Retinal pigment epithelial cell (primary cell): ENCODE results near the gene LRG1.

Source experiments
- DNase-seq: peaks from one replicate; pipeline ENCODE4 v3.0.0-alpha.2; 2010; ENCODE audit warnings: low read depth
- H3K4me3 ChIP-seq: 2 replicates; pipeline ENCODE4 v1.5.1; 2011; ENCODE audit warnings: mild to moderate bottlenecking, low read length, control low read depth, moderate library complexity
- CTCF ChIP-seq: conservative IDR thresholded peaks from 2 replicates; pipeline ENCODE4 v1.5.1; 2011; ENCODE audit warnings: low read depth, low read length, control low read depth, inconsistent platforms

The LRG1 gene

GRCh38 chr19:4488496-4488895, 51.3 kb downstream of the LRG1 start:
- DNase-seq = no peak
- TF ChIP-seq CTCF = no peak

GRCh38 chr19:4487572-4487971, 52.3 kb downstream of the LRG1 start:
- no peak overlapping the region for H3K4me3 ChIP-seq
- no peak for DNase-seq
- TF ChIP-seq CTCF = no peak

More at GRCh38 chr19:4488496-4488895, 51.3 kb downstream of the LRG1 start:
- no peak overlapping the region for H3K4me3 ChIP-seq
